HEK293 (cell line): ENCODE measurements around the gene RDH12.

Experiments
- CTCF ChIA-PET: fragments of 350-600 bp; formaldehyde crosslinking; extraction: SDS; loops from one replicate; lab custom pipeline; 2021; ENCODE audit warnings: antibody characterized with exemption; lab: Yijun Ruan, JAX
- POLR2A ChIA-PET: fragments of 300-600 bp; formaldehyde crosslinking; extraction: SDS; loops from one replicate; lab custom pipeline; 2020; ENCODE audit warnings: antibody characterized with exemption, inconsistent platforms; lab: Yijun Ruan, JAX
- H3K27ac ChIP-seq: fragments of 200-500 bp; sonication (Bioruptor generic); 2 replicates; pipeline ENCODE4 v1.5.1; 2014; ENCODE audit warnings: low read depth, low read length, control low read depth, inconsistent platforms; ENCODE audit errors: extremely low read depth
- H3K36me3 ChIP-seq, 2 experiments: fragments of 200-500 bp in 1 of 2; sonication (Bioruptor generic) in 1 of 2; 1 replicate in 1 of 2; 2 replicates in 1 of 2; pipeline ENCODE4 v1.5.1; 2014 to 2017; ENCODE audit warnings: inconsistent platforms in 2 of 2, low read length in 2 of 2; ENCODE audit not compliant: control insufficient read depth in 2 of 2, insufficient read depth in 1 of 2
- H3K4me1 ChIP-seq: fragments of 200-500 bp; sonication (Bioruptor generic); 2 replicates; pipeline ENCODE4 v1.5.1; 2014; ENCODE audit warnings: mild to moderate bottlenecking, low read length, inconsistent platforms; ENCODE audit not compliant: control insufficient read depth, insufficient read depth
- H3K4me3 ChIP-seq: 2 replicates; pipeline ENCODE4 v1.5.1; 2011; ENCODE audit warnings: low read depth, mild to moderate bottlenecking, control low read depth, low read length, moderate library complexity
- H3K9me3 ChIP-seq: fragments of 200-500 bp; sonication (Bioruptor generic); 2 replicates; pipeline ENCODE4 v1.5.1; 2014; ENCODE audit warnings: low read depth, low read length, inconsistent platforms; ENCODE audit not compliant: control insufficient read depth, insufficient read depth
- GLIS2 ChIP-seq: fragments of 450-650 bp; formaldehyde crosslinking; IDR thresholded peaks from 2 replicates; pipeline ENCODE4 v1.5.1; 2016; ENCODE audit warnings: missing biosample characterization, missing genetic modification characterization
- IKZF3 ChIP-seq: fragments of 450-650 bp; IDR thresholded peaks from 2 replicates; pipeline ENCODE4 v1.5.0; 2018; ENCODE audit warnings: missing biosample characterization, mild to moderate bottlenecking, missing genetic modification characterization, moderate library complexity
- KLF10 ChIP-seq: fragments of 450-650 bp; IDR thresholded peaks from 2 replicates; pipeline ENCODE4 v1.5.1; 2018; ENCODE audit warnings: missing biosample characterization, mild to moderate bottlenecking, missing genetic modification characterization
- KLF9 ChIP-seq: fragments of 450-650 bp; formaldehyde crosslinking; IDR thresholded peaks from 2 replicates; pipeline ENCODE4 v1.5.1; 2016; ENCODE audit warnings: missing biosample characterization, missing genetic modification characterization, low read depth
- SP3 ChIP-seq: fragments of 450-650 bp; formaldehyde crosslinking; IDR thresholded peaks from 2 replicates; pipeline ENCODE4 v1.5.1; 2016; ENCODE audit warnings: missing biosample characterization, missing genetic modification characterization
- SP7 ChIP-seq: fragments of 450-650 bp; formaldehyde crosslinking; IDR thresholded peaks from 2 replicates; pipeline ENCODE4 v1.5.1; 2016; ENCODE audit warnings: missing biosample characterization, missing genetic modification characterization
- ZBTB17 ChIP-seq: fragments of 450-650 bp; formaldehyde crosslinking; IDR thresholded peaks from 2 replicates; pipeline ENCODE4 v1.5.1; 2016; ENCODE audit warnings: missing biosample characterization, missing genetic modification characterization
- ZBTB20 ChIP-seq: fragments of 450-650 bp; formaldehyde crosslinking; IDR thresholded peaks from 2 replicates; pipeline ENCODE4 v1.5.1; 2016; ENCODE audit warnings: missing biosample characterization, missing genetic modification characterization
- ZBTB21 ChIP-seq: fragments of 450-650 bp; formaldehyde crosslinking; IDR thresholded peaks from 2 replicates; pipeline ENCODE4 v1.5.1; 2017; ENCODE audit warnings: missing biosample characterization, missing genetic modification characterization
- ZFP37 ChIP-seq: fragments of 450-650 bp; formaldehyde crosslinking; IDR thresholded peaks from 2 replicates; pipeline ENCODE4 v1.5.1; 2016; ENCODE audit warnings: missing biosample characterization, missing genetic modification characterization
- ZIC2 ChIP-seq: fragments of 450-650 bp; formaldehyde crosslinking; IDR thresholded peaks from 2 replicates; pipeline ENCODE4 v1.5.1; 2016; ENCODE audit warnings: missing biosample characterization, missing genetic modification characterization
- ZNF157 ChIP-seq: fragments of 450-650 bp; formaldehyde crosslinking; IDR thresholded peaks from 2 replicates; pipeline ENCODE4 v1.5.1; 2016; ENCODE audit warnings: missing biosample characterization, missing genetic modification characterization
- ZNF221 ChIP-seq: fragments of 450-650 bp; formaldehyde crosslinking; IDR thresholded peaks from 2 replicates; pipeline ENCODE4 v1.5.1; 2017; ENCODE audit warnings: missing biosample characterization, missing genetic modification characterization, borderline replicate concordance
- ZNF341 ChIP-seq: fragments of 450-650 bp; formaldehyde crosslinking; IDR thresholded peaks from 2 replicates; pipeline ENCODE4; 2016; ENCODE audit warnings: low read depth, missing biosample characterization, missing genetic modification characterization
- ZNF426 ChIP-seq: fragments of 450-650 bp; formaldehyde crosslinking; IDR thresholded peaks from 2 replicates; pipeline ENCODE4 v1.5.1; 2017; ENCODE audit warnings: missing biosample characterization, missing genetic modification characterization, mild to moderate bottlenecking, inconsistent platforms, moderate library complexity
- ZNF501 ChIP-seq: fragments of 450-650 bp; formaldehyde crosslinking; IDR thresholded peaks from 2 replicates; pipeline ENCODE4 v1.5.1; 2016; ENCODE audit warnings: missing biosample characterization, missing genetic modification characterization
- ZNF558 ChIP-seq: fragments of 450-650 bp; formaldehyde crosslinking; IDR thresholded peaks from 2 replicates; pipeline ENCODE4 v1.5.1; 2016; ENCODE audit warnings: missing biosample characterization, missing genetic modification characterization
- ZNF624 ChIP-seq: fragments of 450-650 bp; formaldehyde crosslinking; IDR thresholded peaks from 2 replicates; pipeline ENCODE4 v1.5.1; 2017; ENCODE audit warnings: missing biosample characterization, missing genetic modification characterization
- ZNF654 ChIP-seq: fragments of 450-650 bp; formaldehyde crosslinking; IDR thresholded peaks from 2 replicates; pipeline ENCODE4 v1.5.1; 2016; ENCODE audit warnings: low read depth, missing biosample characterization, missing genetic modification characterization
- ZNF76 ChIP-seq: fragments of 450-650 bp; formaldehyde crosslinking; IDR thresholded peaks from 2 replicates; pipeline ENCODE4; 2016; ENCODE audit warnings: low read depth, missing biosample characterization, missing genetic modification characterization, borderline replicate concordance
- ZNF843 ChIP-seq: fragments of 450-650 bp; formaldehyde crosslinking; IDR thresholded peaks from 2 replicates; pipeline ENCODE4 v1.5.1; 2016; ENCODE audit warnings: missing biosample characterization, missing genetic modification characterization
- TF ChIP-seq, protein P1 (sequence below): fragments of 450-650 bp; formaldehyde crosslinking; IDR thresholded peaks from 2 replicates; pipeline ENCODE4 v1.5.1; 2016; ENCODE audit warnings: missing biosample characterization, missing genetic modification characterization, low read depth
- TF ChIP-seq, protein P2 (sequence below): fragments of 450-650 bp; formaldehyde crosslinking; IDR thresholded peaks from 2 replicates; pipeline ENCODE4 v1.5.1; 2016; ENCODE audit warnings: missing biosample characterization, missing genetic modification characterization
- TF ChIP-seq, protein P3 (sequence below): fragments of 450-650 bp; formaldehyde crosslinking; IDR thresholded peaks from 2 replicates; pipeline ENCODE4 v1.5.1; 2016; ENCODE audit warnings: missing biosample characterization, missing genetic modification characterization
- TF ChIP-seq, protein P4 (sequence below): fragments of 450-650 bp; formaldehyde crosslinking; IDR thresholded peaks from 2 replicates; pipeline ENCODE4 v1.5.1; 2016; ENCODE audit warnings: missing biosample characterization, missing genetic modification characterization

The RDH12 gene

DNA sequence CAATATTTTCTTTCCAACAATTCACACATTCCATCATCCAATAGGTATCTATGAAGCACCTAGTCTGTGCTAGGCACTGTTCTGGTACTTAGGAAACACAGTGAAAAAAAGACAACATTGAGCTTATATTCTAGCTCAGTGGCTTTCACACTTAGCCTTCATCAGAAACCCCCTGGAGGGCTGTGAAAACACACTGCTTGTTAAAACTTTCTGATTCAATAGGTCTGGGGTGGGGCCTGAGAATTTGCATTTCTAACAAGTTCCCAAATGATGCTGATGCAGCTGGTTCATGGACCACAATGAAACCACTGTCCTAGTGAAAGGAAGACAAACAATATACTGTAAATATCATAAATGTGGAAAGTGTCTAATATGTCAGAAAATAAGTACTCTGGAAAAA lies 33.1 kb upstream of the RDH12 start:
- H3K4me1 ChIP-seq, result peaks cover 13% of the 10 kb centered on the region
- H3K27ac ChIP-seq, result no peak overlapping the region
- H3K36me3 ChIP-seq, result peaks cover 0 to 3% of the 10 kb centered on the region in 2 experiments; a peak in 1 of 3 replicates
- no peaks in the 10 kb centered on the region for H3K9me3 ChIP-seq
- TF ChIP-seq ZNF157 (no peak), ZNF426 (no peak), ZBTB21 (tag by site-specific recombination) (no peak), ZNF624 (no peak), ZFP37 (tag by site-specific recombination) (no peak), ZNF76 (no peak), SP3 (tag by site-specific recombination) (no peak), ZNF654 (tag by site-specific recombination) (no peak), ZNF221 (tag by site-specific recombination) (no peak), ZNF558 (tag by site-specific recombination) (no peak), SP7 (no peak), ZNF843 (no peak)
- no peak overlapping the region for H3K4me3 ChIP-seq
- POLR2A ChIA-PET, result interaction anchor here (0.6 kb wide), 1 partner anchor 472 kb away, joined by 3 read pairs; no protein-coding TSS in a partner anchor
- CTCF ChIA-PET, result interaction anchor here (0.6 to 4.1 kb wide), 10 partner anchors 27 to 1309 kb away, joined by 3 to 33 read pairs (median 7); partner anchors contain the start of genes ARG2 and RDH11

DNA sequence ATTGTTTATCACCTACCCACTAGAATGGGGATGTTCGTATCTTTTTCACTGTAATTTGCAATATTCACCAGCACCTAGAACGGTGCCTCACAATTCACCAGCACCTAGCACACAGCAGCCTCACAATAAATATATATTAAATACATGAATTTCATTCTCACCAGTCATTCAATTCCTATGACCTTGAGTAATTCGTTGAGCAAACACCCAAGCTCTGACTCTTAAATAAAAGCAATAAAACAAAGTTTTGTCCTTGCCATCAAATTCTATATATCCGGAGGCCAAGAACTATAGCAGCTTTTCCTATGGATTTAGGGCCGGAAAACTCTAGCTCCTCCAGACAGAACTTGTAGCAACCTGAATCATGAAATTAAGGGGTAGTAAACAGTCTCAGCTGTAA lies 28.2 kb upstream of the RDH12 start:
- no peaks in the 10 kb centered on the region for H3K9me3 ChIP-seq
- H3K4me1 ChIP-seq, result peaks cover 17% of the 10 kb centered on the region
- H3K4me3 ChIP-seq, result peak overlapping the region; percentile 98
- CTCF ChIA-PET, result interaction anchor here (0.6 to 2.4 kb wide), 11 partner anchors 20 to 1284 kb away, joined by 3 to 9 read pairs (median 3); partner anchors contain the start of gene RDH12
- 0 out of 2 replicates have a peak, but pooled peaks have one; percentile 47 for TF ChIP-seq ZBTB17 (tag by site-specific recombination)
- TF ChIP-seq ZNF654 (tag by site-specific recombination), result no peak
- peaks cover 12 to 16% of the 10 kb centered on the region in 2 experiments for H3K36me3 ChIP-seq
- H3K27ac ChIP-seq, result no peak overlapping the region
- POLR2A ChIA-PET, result interaction anchor here (1.0 kb wide), 2 partner anchors 22 to 53 kb away, joined by 3 to 4 read pairs; partner anchors contain the start of gene RDH11

DNA sequence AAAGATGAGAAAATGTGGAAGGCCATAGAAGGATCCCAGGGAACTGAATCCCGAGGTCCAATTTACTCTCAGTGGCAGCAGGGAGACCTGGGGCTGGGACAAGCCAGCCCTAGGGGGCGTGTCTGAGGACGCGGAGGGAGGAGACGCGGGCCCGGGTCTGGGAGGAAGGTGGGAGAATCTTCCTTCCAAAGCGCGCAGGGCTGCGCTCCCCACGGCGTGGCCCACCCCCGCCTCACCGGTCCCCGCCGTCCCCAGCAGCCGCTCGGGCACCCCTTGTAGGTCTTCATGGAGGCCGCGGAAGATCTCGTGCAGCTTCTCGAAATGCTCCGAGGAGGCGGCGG lies 27.6 kb upstream of the RDH12 start:
- ChIA-PET POLR2A (interaction anchor here (1.0 kb wide), 1 partner anchor 54 kb away, joined by 3 read pairs; no protein-coding TSS in a partner anchor), CTCF (interaction anchor here (0.7 to 2.4 kb wide), 7 partner anchors 28 to 247 kb away, joined by 3 to 9 read pairs (median 5); partner anchors contain the start of gene RDH12)
- Histone ChIP-seq H3K4me1 (peaks cover 12% of the 10 kb centered on the region), H3K9me3 (no peaks in the 10 kb centered on the region), H3K27ac (peak overlapping the region; percentile 97), H3K36me3 (peaks cover 17 to 22% of the 10 kb centered on the region in 2 experiments), H3K4me3 (peak overlapping the region; percentile 98)
- peak; percentile 66; the same call in 1 of the 2 replicates for TF ChIP-seq GLIS2 (tag by site-specific recombination)
- TF ChIP-seq, protein P1, sequence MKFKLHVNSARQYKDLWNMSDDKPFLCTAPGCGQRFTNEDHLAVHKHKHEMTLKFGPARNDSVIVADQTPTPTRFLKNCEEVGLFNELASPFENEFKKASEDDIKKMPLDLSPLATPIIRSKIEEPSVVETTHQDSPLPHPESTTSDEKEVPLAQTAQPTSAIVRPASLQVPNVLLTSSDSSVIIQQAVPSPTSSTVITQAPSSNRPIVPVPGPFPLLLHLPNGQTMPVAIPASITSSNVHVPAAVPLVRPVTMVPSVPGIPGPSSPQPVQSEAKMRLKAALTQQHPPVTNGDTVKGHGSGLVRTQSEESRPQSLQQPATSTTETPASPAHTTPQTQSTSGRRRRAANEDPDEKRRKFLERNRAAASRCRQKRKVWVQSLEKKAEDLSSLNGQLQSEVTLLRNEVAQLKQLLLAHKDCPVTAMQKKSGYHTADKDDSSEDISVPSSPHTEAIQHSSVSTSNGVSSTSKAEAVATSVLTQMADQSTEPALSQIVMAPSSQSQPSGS (tag by site-specific recombination), result no peak
- TF ChIP-seq, protein P2, sequence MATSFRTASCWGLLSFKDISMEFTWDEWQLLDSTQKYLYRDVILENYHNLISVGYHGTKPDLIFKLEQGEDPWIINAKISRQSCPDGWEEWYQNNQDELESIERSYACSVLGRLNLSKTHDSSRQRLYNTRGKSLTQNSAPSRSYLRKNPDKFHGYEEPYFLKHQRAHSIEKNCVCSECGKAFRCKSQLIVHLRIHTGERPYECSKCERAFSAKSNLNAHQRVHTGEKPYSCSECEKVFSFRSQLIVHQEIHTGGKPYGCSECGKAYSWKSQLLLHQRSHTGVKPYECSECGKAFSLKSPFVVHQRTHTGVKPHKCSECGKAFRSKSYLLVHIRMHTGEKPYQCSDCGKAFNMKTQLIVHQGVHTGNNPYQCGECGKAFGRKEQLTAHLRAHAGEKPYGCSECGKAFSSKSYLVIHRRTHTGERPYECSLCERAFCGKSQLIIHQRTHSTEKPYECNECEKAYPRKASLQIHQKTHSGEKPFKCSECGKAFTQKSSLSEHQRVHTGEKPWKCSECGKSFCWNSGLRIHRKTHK (tag by site-specific recombination), result no peak
- TF ChIP-seq, protein P3, sequence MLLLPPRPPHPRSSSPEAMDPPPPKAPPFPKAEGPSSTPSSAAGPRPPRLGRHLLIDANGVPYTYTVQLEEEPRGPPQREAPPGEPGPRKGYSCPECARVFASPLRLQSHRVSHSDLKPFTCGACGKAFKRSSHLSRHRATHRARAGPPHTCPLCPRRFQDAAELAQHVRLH, result no peak
- no peak for TF ChIP-seq KLF10 (tag by site-specific recombination)
- peak; percentile 62 for TF ChIP-seq IKZF3 (tag by site-specific recombination)
- TF ChIP-seq ZFP37 (tag by site-specific recombination), result 0 out of 2 replicates have a peak, but pooled peaks have one; percentile 18
- 0 out of 2 replicates have a peak, but pooled peaks have one; percentile 49 for TF ChIP-seq ZNF501 (tag by site-specific recombination)
- 0 out of 2 replicates have a peak, but pooled peaks have one; percentile 11 for TF ChIP-seq ZIC2 (tag by site-specific recombination)
- no peak for TF ChIP-seq ZBTB20 (tag by site-specific recombination)
- no peak for TF ChIP-seq ZBTB21 (tag by site-specific recombination)
- TF ChIP-seq, protein P4, sequence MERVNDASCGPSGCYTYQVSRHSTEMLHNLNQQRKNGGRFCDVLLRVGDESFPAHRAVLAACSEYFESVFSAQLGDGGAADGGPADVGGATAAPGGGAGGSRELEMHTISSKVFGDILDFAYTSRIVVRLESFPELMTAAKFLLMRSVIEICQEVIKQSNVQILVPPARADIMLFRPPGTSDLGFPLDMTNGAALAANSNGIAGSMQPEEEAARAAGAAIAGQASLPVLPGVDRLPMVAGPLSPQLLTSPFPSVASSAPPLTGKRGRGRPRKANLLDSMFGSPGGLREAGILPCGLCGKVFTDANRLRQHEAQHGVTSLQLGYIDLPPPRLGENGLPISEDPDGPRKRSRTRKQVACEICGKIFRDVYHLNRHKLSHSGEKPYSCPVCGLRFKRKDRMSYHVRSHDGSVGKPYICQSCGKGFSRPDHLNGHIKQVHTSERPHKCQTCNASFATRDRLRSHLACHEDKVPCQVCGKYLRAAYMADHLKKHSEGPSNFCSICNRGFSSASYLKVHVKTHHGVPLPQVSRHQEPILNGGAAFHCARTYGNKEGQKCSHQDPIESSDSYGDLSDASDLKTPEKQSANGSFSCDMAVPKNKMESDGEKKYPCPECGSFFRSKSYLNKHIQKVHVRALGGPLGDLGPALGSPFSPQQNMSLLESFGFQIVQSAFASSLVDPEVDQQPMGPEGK (tag by site-specific recombination), result peak; percentile 64; the same call in 1 of the 2 replicates
- peak; percentile 81 for TF ChIP-seq KLF9 (tag by site-specific recombination)
- TF ChIP-seq ZNF341 (tag by site-specific recombination), result peak; percentile 81
